HPDE6-E6E7 (cell line): ENCODE data around the gene SLC13A1.
A peak's percentile ranks its signal among the peaks of the same experiment; 100 is the strongest.
"Not testable (repeated sequence)": the region's sequence is repeated elsewhere in the genome, so short reads cannot be mapped to it uniquely, and the experiment has no call there.

Experiments
- DNase-seq: peaks from one replicate; pipeline ENCODE4 v3.0.0; 2011; ENCODE audit warnings: missing footprints; ENCODE audit errors: extremely low spot score

The SLC13A1 gene

DNA sequence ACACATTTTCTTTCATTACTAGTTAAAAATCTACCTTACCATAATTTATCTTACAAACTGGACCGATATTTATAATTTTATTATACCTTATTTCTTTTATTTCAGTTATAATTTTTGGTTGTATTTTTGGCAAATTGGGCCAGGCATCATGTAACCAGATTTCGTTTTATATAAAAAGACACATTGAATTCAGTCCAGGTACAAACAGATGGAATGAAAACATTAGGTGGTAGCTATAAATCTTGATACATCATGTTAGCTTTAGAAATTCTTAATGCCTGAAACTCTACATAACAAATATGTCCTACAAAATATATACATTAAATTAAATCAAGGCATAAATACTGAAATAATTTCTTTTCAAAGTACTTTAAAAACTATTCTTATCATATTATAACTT lies 73.1 kb downstream of the SLC13A1 start:
- DNase-seq: no peak

DNA sequence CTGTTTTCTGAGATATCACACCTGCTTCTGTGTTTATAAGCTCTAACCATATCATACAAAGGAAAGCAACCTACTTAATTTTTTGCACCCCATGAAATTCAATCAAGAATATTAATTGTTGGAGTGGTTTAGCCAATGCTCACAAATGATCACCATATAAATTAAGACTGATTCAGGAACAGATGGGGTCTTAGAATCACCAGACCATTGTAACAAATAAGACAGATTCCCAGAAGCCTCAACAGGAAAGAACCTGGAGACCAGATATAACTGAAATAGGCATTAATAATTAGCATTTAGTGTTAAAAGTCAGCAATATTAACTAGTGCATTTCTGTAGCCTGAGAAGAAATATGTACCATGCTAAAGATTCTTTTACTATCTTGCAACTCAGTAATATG lies 73.6 kb downstream of the SLC13A1 start:
- no peak for DNase-seq

- DNase-seq: no peak
Observed at GRCh38 chr7:123125231-123125630, 74.5 kb downstream of the SLC13A1 start.

- no peak for DNase-seq
Observed at GRCh38 chr7:123122916-123123315, 76.9 kb downstream of the SLC13A1 start.

- no peak for DNase-seq
Observed at GRCh38 chr7:123120286-123120685, 79.5 kb downstream of the SLC13A1 start.

DNA sequence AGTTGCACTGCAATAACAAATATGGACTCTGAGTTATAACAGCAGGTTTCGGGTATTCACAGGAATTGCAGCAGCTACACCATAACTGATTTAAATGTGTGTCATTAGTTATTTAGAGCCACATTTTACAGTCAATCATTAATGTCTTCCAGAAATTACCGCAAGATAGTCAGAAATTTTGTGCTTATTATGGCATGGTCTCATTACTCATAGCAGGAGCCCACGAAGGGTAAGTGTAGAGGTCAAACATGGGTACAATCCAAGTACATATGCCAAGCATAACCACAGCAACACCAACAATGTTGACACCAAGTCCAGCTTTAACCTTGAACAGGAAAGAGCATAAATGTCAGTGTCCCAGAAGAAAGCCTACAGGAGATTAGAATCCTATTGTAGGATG lies 84.4 kb downstream of the SLC13A1 start:
- no peak for DNase-seq

DNA sequence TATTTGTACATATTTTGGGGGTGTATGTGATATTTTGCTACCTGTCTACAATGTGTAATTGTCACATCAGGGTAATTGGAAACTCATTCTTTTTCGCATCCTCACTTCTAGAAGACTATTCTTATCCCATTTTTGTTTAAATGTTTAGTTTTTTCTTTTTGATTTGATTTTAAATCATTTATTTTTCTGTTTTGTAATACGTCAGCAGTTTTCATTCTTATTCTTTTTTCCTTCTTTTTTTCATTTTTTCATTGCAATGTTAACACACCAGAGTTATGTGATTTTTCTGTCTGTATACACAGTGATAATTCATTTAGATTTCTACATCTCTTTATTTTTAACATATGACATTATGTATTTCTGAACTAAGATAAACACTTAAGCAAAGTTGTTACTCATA lies 85.5 kb downstream of the SLC13A1 start:
- DNase-seq: no peak

GRCh38 chr7:123112833-123113232 lies 86.9 kb downstream of the SLC13A1 start:
- DNase-seq: no peak

DNA sequence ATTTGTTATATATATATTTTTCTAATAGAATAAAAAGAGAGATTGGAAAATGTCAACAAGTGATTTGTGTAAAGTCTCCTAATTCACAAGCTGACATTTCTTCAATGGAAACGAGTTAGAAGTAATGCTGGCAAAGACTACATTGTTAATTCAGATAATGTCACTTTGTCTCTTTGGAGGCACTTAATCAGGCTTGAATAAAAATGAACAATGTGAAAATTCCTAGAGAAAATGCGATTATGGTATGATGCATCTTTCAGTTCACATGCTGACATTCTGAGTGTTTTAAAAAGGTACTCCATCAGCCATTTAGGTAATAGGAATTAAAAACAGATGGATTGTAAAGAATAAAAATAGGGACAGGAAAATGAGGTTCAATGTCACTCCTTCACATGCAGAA lies 100.1 kb downstream of the SLC13A1 start:
- no peak for DNase-seq

GRCh38 chr7:123096976-123097375 lies 102.8 kb downstream of the SLC13A1 start:
- no peak for DNase-seq

DNA sequence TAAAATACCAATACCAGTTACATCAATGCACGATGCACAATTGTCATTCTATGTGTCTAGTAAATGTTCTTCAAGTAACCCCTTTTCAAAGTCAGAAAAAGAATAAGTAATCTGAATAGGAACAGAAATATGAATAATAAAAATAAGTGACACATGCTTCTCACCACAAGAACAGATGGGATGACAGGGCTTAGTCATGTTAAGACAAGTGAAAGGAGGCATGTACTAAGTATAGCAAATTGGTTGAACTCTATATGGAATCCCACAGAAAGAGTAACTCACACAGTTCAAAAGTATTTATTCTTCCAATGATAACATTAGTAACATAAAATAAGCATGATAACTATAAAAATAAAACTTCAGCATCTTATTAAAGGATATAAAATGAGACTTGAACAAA lies 103.3 kb downstream of the SLC13A1 start:
- DNase-seq: peak; percentile 10

GRCh38 chr7:123090456-123090855 lies 109.3 kb downstream of the SLC13A1 start:
- no peak for DNase-seq

GRCh38 chr7:123086910-123087309 lies 112.9 kb downstream of the SLC13A1 start:
- not testable (repeated sequence) for DNase-seq

- DNase-seq: not testable (repeated sequence)
Observed at GRCh38 chr7:123084861-123085260, 114.9 kb downstream of the SLC13A1 start.

- DNase-seq: no peak
Observed at GRCh38 chr7:123079021-123079420, 120.7 kb downstream of the SLC13A1 start.

GRCh38 chr7:123075838-123076467 lies 123.8 kb downstream of the SLC13A1 start:
- DNase-seq: no peak

DNA sequence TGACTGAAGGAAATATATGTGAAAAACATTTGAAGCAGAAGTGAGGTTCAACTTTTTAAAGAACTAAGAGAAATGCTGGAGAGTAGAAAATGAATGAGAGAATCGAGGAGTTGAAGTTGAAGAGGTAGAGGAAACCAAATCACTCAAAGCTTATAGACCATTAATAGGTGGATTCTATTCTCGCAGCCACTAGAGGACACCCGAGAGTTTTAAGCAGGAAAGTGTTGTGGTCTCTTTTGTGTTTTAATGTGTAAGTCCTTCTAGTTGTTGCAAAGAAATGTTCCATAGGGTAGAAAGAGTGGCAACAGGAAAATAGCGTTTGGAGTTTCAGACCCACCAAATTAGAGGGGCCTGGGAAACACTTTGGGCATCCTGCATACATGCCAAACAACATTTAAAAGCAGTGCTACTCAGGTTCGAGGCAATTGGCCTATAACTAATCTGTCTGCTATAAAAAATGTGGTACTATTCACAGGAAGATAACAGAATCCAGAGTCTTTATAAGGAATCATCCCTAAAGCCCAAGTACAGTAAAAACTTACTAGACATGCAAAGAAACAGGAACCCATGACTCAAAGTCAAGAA lies 129.0 kb downstream of the SLC13A1 start:
- no peak for DNase-seq

DNA sequence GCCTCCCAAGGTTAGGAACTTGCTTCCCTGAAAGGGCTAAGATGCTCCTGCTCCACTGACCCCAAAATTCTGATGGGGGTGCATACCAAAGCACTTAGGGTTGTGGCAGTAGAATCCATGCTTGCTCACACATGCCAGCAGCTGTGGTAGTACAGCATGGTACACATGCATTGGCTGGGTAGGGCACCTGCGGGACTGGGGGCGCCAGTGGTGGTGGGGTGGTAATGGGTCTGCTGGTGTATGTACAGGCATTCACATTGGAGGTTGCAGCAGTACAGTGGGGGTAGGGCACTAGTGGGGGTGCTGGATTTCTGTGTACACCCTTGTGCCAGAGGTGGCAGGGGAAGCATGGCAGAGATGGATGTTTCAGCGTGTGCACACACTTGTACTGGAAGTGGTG lies 132.0 kb downstream of the SLC13A1 start:
- no peak for DNase-seq
